Adrenal gland (tissue), 12 donors: ENCODE data around the gene PRDM10. TPM values are rescaled to one million over a fixed set of nuclear protein-coding genes. Genes with fewer than 3 reads are reported as not detected.

ENCODE experiments used
- DNase-seq, 7 donors: peaks; one replicate each; pipeline ENCODE4 v3.0.0-alpha.2; 2019 to 2020
- H3K27ac ChIP-seq, 5 donors: fragments of 200-600 bp; sonication (generic) in 4 of 5; 1 replicate in 3 of 5; 2 replicates in 2 of 5; pipeline versions ENCODE4 v1.5.1 to v1.8.0; 2016 to 2020; ENCODE audit warnings: mild to moderate bottlenecking in 1 of 5
- H3K27me3 ChIP-seq: fragments of 200-600 bp; 2 replicates; pipeline ENCODE4 v1.8.0; 2021
- H3K36me3 ChIP-seq, 2 donors: fragments of 200-600 bp; replicated peaks in 1 of 2; 1 replicate in 1 of 2; 2 replicates in 1 of 2; pipeline versions ENCODE4 v1.5.1 to v1.8.0; 2018 to 2022
- H3K4me1 ChIP-seq, 2 donors: fragments of 200-600 bp; replicated peaks in 1 of 2; 1 replicate in 1 of 2; 2 replicates in 1 of 2; pipeline versions ENCODE4 v1.5.1 to v1.8.0; 2018 to 2021
- H3K4me3 ChIP-seq, 4 donors: fragments of 200-600 bp; sonication (generic) in 3 of 4; one replicate each; pipeline ENCODE4 v1.5.1; 2016 to 2018
- H3K9me3 ChIP-seq, 3 donors: fragments of 200-600 bp; sonication (generic) in 1 of 3; replicated peaks in 1 of 3; 1 replicate in 2 of 3; 2 replicates in 1 of 3; pipeline versions ENCODE4 v1.5.1 to v1.8.0; 2016 to 2021
- POLR2A ChIP-seq, 2 donors: fragments of 450-650 bp; IDR thresholded peaks; one replicate each; pipeline ENCODE4 v1.6.1; 2017; ENCODE audit warnings: antibody characterized with exemption in 2 of 2, mild to moderate bottlenecking in 2 of 2, moderate library complexity in 1 of 2
- WGBS, 4 donors: extraction: QIAGEN DNeasy Blood & Tissue Kit in 2 of 4; methylation state at CpG; one replicate each; pipeline versions ENCODE4 v1.1.5 to v1.1.7; 2013 to 2017; 5-methylcytosine and 5-hydroxymethylcytosine counted together
- intact Hi-C, 2 donors: fragments of 100-400 bp; cut with DNase I; formaldehyde crosslinking; loops; one replicate each; pipeline versions ENCODE4 v1.14.1 to v1.15.0; 2022 to 2023
- polyA plus RNA-seq, 3 donors: library from polyadenylated mRNA; stranded (reverse); fragments of 200-250 nt in 2 of 3; fragments of 350-450 nt in 1 of 3; fragmentation: Illumina TruSeq in 1 of 3; extraction: RNeasy Lipid Tissue Mini Kit (QIAGEN cat#74804) in 1 of 3; gene quantifications; one replicate each; pipeline ENCODE4 v1.2.3, GENCODE V29; 2013 to 2014
- total RNA-seq, 9 donors: library from RNA; depleted of rRNA in 4 of 9; stranded (reverse); fragments of >200 nt in 4 of 9; fragments of 120-200 nt in 1 of 9; fragmentation: NEBNext Ultra II Directional in 1 of 9; extraction: Animal tissue kit (Norgen Biotek cat#: 25700) in 1 of 9; gene quantifications; one replicate each; pipeline versions ENCODE4 v1.1.0 to v1.2.4, GENCODE V29; 2013 to 2023
- TF ChIP-seq, protein P1 (sequence below), 6 experiments: fragments of 450-650 bp in 4 of 6; fragments of 200-600 bp in 2 of 6; sonication (generic) in 1 of 6; IDR thresholded peaks; 1 replicate in 5 of 6; 2 replicates in 1 of 6; pipeline versions ENCODE4 v1.5.1 to v1.8.0; 2016 to 2021; ENCODE audit warnings: antibody characterized with exemption in 6 of 6, mild to moderate bottlenecking in 2 of 6, moderate library complexity in 1 of 6
- donor health status: healthy with polysubstance abuse.
- donor health status: Bipolar disorder and iron deficiency.
- donor health status: DM: yes; HTN: yes; CAD: no.
- donor health status: DM: no; HTN: no; CAD: no.
- donor health status: DM: no; HTN: no; CAD: no.
- donor health status: DM: yes; HTN: yes; CAD: no.

PRDM10 gene
- total and polyA plus RNA-seq, 12 donors, result 2.3 to 10.1 (median 6.4) TPM

DNA sequence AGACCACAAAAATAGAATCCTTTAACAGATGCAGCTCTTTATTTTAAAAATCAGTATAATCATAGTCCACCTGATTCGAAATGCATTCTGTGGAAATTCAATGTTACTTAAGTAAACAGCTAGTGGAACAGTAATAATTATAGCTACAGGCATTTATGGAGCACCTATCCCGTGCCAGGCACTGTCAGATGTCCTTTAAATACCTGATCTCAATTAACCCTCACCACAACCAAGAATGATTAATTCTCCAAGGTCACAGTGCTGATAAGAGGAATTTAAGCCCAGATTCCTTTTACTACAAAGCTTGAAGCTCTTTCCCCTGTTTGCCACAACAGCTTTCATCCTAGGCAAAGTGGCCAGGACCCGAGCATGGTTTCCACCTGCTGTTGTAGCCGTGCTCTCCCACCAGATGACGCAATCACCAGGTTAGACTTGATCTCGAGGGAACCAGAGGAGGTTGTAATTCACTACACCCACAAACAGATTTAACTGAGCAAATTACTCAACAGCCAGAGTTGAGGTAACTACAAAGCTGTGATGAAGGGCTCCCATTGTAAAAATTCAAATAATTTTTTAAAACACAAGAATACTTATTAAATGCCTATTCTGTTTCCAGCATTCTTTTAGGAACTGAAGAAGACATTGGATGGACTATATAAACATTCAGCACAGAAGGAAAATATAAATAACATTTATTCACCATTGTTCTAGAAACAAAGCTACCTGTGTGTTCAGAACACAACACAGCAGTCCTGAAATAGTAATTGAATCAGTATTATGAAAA lies 10.3 kb downstream of the PRDM10 start:
- H3K27ac ChIP-seq, result peak overlapping the region in 2 of 5 donors; percentile 21 to 23
- H3K9me3 ChIP-seq, result no peaks in the 10 kb centered on the region
- no peaks in the 10 kb centered on the region for H3K27me3 ChIP-seq
- no peak overlapping the region for H3K4me3 ChIP-seq
- H3K4me1 ChIP-seq, result peaks cover 0 to 23% of the 10 kb centered on the region in 2 donors
- peak in 6 of 7 donors; percentile 32 to 70 (median 53) for DNase-seq
- 15 to 23% (median 18%) methylated on average over 6 of the region's 6 CpGs for WGBS, 4 donors
- intact Hi-C loops, result no loop called here
- no peaks in the 10 kb centered on the region for H3K36me3 ChIP-seq
- TF ChIP-seq POLR2A (IDR thresholded peaks at IDR 0.05), result peak in 1 of 2 donors; percentile 33
- TF ChIP-seq, protein P1, sequence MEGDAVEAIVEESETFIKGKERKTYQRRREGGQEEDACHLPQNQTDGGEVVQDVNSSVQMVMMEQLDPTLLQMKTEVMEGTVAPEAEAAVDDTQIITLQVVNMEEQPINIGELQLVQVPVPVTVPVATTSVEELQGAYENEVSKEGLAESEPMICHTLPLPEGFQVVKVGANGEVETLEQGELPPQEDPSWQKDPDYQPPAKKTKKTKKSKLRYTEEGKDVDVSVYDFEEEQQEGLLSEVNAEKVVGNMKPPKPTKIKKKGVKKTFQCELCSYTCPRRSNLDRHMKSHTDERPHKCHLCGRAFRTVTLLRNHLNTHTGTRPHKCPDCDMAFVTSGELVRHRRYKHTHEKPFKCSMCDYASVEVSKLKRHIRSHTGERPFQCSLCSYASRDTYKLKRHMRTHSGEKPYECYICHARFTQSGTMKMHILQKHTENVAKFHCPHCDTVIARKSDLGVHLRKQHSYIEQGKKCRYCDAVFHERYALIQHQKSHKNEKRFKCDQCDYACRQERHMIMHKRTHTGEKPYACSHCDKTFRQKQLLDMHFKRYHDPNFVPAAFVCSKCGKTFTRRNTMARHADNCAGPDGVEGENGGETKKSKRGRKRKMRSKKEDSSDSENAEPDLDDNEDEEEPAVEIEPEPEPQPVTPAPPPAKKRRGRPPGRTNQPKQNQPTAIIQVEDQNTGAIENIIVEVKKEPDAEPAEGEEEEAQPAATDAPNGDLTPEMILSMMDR (IDR thresholded peaks at IDR 0.05), result peak in 2 of 6 experiments; percentile 10 to 11

DNA sequence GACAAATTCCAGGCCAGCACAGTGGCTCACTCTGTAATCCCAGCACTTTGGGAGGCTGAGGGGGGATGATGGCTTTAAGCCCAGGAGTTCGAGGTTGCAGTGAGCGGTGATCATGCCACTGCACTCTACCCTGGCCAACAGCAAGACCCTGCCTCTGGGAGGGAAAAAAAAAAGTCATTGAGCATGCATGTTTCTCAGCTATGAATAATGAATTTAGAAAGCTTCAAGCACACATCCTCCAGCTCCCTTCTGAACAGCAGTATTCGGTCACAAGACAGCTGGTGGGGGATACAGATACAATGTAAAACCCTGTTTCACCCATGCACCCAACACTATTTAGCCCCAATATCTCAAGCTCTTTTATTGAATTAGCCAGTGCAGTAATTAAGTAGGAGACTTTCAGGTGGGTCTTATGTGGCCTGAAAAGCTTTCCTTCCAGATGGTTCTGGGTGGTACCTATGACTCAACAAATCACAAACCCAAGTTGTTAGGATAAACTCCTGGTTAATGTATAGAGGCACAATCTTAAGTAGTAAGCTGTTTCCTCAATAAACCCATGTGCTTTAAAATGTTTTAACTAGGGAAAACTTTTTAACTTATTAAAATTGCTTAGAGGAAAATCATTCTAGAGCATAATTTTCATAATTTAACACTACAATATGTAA lies 13.4 kb downstream of the PRDM10 start:
- intact Hi-C loops, result no loop called here
- DNase-seq, result no peak
- peaks cover 0 to 14% of the 10 kb centered on the region in 2 donors for H3K4me1 ChIP-seq

DNA sequence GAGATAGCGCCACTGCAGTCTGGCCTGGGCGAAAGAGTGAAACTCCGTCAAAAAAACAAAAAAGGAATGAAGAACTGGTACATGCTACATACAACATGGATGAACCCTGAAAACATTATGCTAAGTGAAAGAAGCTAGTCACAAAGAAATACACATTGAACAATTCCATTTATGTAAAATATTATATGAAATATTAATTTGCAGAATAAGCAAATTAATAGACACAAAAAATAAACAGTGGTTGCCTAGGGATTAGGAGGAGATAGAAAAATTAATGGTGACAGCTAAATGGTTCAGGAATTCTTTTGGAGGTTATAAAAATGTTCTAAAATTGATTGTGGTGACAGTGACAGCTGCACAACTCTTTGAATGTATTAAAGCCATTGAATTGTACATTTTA lies 14.7 kb downstream of the PRDM10 start:
- H3K4me3 ChIP-seq, result no peak overlapping the region
- peaks cover 0 to 12% of the 10 kb centered on the region in 2 donors for H3K4me1 ChIP-seq
- H3K27me3 ChIP-seq, result no peaks in the 10 kb centered on the region
- WGBS, 4 donors, result 90 to 99% (median 96%) methylated on average over 3 of the region's 3 CpGs
- no peaks in the 10 kb centered on the region for H3K36me3 ChIP-seq
- no peaks in the 10 kb centered on the region for H3K9me3 ChIP-seq
- H3K27ac ChIP-seq, result no peak overlapping the region
- TF ChIP-seq, protein P1 (IDR thresholded peaks at IDR 0.05), result no peak
- no peak for TF ChIP-seq POLR2A (IDR thresholded peaks at IDR 0.05)
- intact Hi-C loops, result no loop called here
- DNase-seq, result no peak

More for the DNA sequence above, 13.4 kb downstream of the PRDM10 start:
- no peaks in the 10 kb centered on the region for H3K9me3 ChIP-seq
- H3K27me3 ChIP-seq, result no peaks in the 10 kb centered on the region
- WGBS, 4 donors, result 54 to 68% (median 59%) methylated on average over 3 of the region's 3 CpGs
- TF ChIP-seq, protein P1 (IDR thresholded peaks at IDR 0.05), result no peak
- no peak for TF ChIP-seq POLR2A (IDR thresholded peaks at IDR 0.05)
- H3K4me3 ChIP-seq, result no peak overlapping the region
- no peak overlapping the region for H3K27ac ChIP-seq
- H3K36me3 ChIP-seq, result no peaks in the 10 kb centered on the region

DNA sequence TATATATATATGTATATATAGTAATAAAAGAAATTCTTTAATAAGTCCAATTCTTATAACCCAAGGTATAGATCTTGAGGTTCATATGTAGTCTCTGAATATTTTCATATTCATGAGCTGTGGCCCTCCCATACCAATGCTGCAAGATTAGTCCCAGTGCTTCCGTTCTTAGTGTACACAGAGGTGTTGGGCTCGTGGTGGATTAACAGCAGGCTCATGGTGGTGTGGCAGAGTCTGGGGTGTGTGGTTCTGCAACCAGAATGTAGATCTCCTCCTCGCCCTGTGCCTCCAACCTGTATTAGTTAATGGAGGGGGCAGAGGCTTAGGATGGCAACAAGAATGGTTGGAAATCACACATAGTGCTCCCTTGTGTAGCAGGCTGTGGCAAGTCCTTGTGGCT lies 16.8 kb downstream of the PRDM10 start:
- Histone ChIP-seq H3K4me1 (no peaks in the 10 kb centered on the region), H3K27me3 (no peaks in the 10 kb centered on the region), H3K36me3 (no peaks in the 10 kb centered on the region), H3K4me3 (no peak overlapping the region), H3K27ac (no peak overlapping the region), H3K9me3 (no peaks in the 10 kb centered on the region)
- no peak for TF ChIP-seq POLR2A (IDR thresholded peaks at IDR 0.05)
- TF ChIP-seq, protein P1 (IDR thresholded peaks at IDR 0.05), result no peak
- intact Hi-C loops, result no loop called here
- WGBS, 4 donors, result 87 to 98% (median 92%) methylated on average over 3 of the region's 3 CpGs
- DNase-seq, result no peak
